Neutrophil (primary cell): ENCODE measurements around the gene ACTR3C.
A peak's percentile ranks its signal among the peaks of the same experiment; 100 is the strongest.

ENCODE experiments used
- H3K27ac ChIP-seq: fragments of 200-600 bp; sonication (generic); 2 replicates; pipeline ENCODE4 v1.5.1; 2016; ENCODE audit warnings: mild to moderate bottlenecking, moderate library complexity
- H3K27me3 ChIP-seq: fragments of 200-600 bp; sonication (generic); 2 replicates; pipeline ENCODE4 v1.6.0; 2016; ENCODE audit warnings: mild to moderate bottlenecking
- H3K36me3 ChIP-seq: fragments of 200-600 bp; sonication (generic); 2 replicates; pipeline ENCODE4 v1.5.1; 2017
- H3K4me1 ChIP-seq, 2 experiments: fragments of 200-600 bp in 1 of 2; sonication (generic) in 1 of 2; 1 replicate in 1 of 2; 2 replicates in 1 of 2; pipeline versions ENCODE4 v1.5.1 to v1.6.1; 2013 to 2016; ENCODE audit warnings: low read depth in 1 of 2, low read length in 1 of 2, mild to moderate bottlenecking in 1 of 2, moderate library complexity in 1 of 2; ENCODE audit not compliant: control insufficient read depth in 1 of 2, insufficient read depth in 1 of 2
- H3K4me3 ChIP-seq, 2 experiments: fragments of 200-600 bp in 1 of 2; sonication (generic) in 1 of 2; 1 replicate in 1 of 2; 2 replicates in 1 of 2; pipeline ENCODE4 v1.5.1; 2013 to 2016; ENCODE audit warnings: low read depth in 1 of 2, low read length in 1 of 2, mild to moderate bottlenecking in 1 of 2, moderate library complexity in 1 of 2
- H3K9me3 ChIP-seq: fragments of 200-600 bp; sonication (generic); 2 replicates; pipeline ENCODE4 v1.5.1; 2016
- CTCF ChIP-seq: fragments of 200-600 bp; sonication (generic); IDR thresholded peaks from 2 replicates; pipeline ENCODE4 v1.5.1; 2016; ENCODE audit warnings: antibody characterized with exemption

The ACTR3C gene

DNA sequence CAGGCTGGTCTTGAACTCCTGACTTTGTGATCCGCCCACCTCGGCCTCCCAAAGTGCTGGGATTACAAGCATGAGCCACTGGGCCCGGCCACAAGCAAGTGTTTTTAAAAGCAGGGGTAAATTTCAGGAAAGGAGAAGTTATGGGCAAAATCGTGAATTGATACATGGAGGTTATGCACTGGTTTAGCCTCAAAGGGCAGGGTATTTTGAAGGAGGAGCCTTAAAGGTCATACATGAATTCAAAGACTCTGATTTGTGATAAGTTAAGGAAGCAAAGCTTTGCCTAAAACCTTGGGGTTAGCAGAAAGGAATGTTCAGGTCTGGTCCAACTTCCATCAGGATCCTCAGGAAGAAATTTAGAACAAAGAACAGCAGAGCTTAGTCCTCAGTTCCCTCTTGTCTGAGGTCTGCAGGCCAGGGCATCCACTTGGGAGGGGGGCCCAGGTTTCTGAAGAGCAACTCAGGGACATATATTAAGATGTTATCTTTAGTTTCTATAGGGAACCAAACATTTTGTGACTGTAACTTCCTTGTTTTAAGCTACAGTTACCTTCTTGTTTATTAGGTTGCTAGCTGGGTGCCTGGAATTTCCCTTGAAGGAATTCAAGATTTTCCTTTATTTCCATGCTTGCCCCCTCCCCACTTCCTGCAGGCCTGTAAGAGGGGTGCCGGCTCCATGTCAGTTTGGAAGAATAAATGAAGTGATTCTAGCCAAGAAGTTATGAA, 42.5 kb upstream of the ACTR3C start:
- Histone ChIP-seq H3K27ac (peak overlapping the region; percentile 78), H3K4me3 (no peak overlapping the region), H3K9me3 (no peaks in the 10 kb centered on the region), H3K4me1 (peaks cover 63 to 66% of the 10 kb centered on the region in 2 experiments), H3K27me3 (no peaks in the 10 kb centered on the region), H3K36me3 (no peaks in the 10 kb centered on the region)
- no peak for TF ChIP-seq CTCF

GRCh38 chr7:150365194-150365593, 41.8 kb upstream of the ACTR3C start:
- no peak for TF ChIP-seq CTCF
- peak overlapping the region; percentile 78 for H3K27ac ChIP-seq

DNA sequence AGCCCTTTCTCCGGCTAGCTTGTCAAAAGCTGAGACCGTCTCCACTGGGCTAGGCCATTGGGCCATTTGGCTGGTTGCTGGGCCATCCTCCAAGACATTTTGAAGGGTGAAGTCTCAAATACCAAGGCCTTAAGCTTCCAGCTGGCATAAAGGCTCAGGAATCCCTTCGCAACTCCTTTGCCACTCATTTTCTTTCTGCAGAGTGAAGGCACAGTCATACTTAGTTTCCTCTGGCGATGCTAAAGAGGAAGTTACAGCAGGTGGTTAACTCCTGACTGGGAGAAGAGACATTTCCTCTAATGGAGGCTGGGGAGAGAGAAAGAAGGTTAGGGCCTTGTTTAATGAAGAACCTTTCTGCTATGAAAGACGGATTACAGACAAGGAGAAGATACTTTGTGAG, 40.5 kb upstream of the ACTR3C start:
- TF ChIP-seq CTCF = no peak
- H3K4me3 ChIP-seq = peak overlapping the region; percentile 29 to 32
- H3K36me3 ChIP-seq = no peaks in the 10 kb centered on the region
- H3K27ac ChIP-seq = peak overlapping the region; percentile 78
- no peaks in the 10 kb centered on the region for H3K9me3 ChIP-seq
- peaks cover 45 to 48% of the 10 kb centered on the region in 2 experiments for H3K4me1 ChIP-seq
- H3K27me3 ChIP-seq = no peaks in the 10 kb centered on the region

More at GRCh38 chr7:150365194-150365593, 41.8 kb upstream of the ACTR3C start:
- H3K9me3 ChIP-seq = no peaks in the 10 kb centered on the region
- H3K36me3 ChIP-seq = no peaks in the 10 kb centered on the region
- no peaks in the 10 kb centered on the region for H3K27me3 ChIP-seq
- H3K4me3 ChIP-seq = no peak overlapping the region
- peaks cover 57 to 60% of the 10 kb centered on the region in 2 experiments for H3K4me1 ChIP-seq

DNA sequence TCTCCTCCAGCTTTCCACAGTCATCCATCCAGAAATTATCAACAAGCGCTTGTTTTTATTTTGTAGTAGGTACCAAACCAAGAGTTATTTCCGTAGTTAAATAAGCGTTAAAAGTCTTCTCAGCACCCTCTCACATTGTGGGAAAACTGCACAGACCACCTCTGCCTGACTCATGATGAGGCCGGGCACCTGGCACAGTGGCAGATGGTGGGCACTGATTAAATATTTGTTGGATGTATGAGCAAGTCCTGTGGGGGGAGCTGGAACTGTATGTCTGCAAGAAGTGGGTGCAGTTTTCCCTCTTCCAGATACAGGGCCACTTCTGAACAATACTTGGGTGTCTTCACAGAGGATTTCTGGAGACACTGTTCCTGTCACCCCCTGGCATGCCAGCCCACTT, 40.0 kb upstream of the ACTR3C start:
- no peaks in the 10 kb centered on the region for H3K27me3 ChIP-seq
- no peak for TF ChIP-seq CTCF
- H3K9me3 ChIP-seq = no peaks in the 10 kb centered on the region
- H3K36me3 ChIP-seq = no peaks in the 10 kb centered on the region
- peak overlapping the region; percentile 78 for H3K27ac ChIP-seq
- H3K4me3 ChIP-seq = peak overlapping the region; percentile 29 to 32
- H3K4me1 ChIP-seq = peaks cover 45 to 47% of the 10 kb centered on the region in 2 experiments

DNA sequence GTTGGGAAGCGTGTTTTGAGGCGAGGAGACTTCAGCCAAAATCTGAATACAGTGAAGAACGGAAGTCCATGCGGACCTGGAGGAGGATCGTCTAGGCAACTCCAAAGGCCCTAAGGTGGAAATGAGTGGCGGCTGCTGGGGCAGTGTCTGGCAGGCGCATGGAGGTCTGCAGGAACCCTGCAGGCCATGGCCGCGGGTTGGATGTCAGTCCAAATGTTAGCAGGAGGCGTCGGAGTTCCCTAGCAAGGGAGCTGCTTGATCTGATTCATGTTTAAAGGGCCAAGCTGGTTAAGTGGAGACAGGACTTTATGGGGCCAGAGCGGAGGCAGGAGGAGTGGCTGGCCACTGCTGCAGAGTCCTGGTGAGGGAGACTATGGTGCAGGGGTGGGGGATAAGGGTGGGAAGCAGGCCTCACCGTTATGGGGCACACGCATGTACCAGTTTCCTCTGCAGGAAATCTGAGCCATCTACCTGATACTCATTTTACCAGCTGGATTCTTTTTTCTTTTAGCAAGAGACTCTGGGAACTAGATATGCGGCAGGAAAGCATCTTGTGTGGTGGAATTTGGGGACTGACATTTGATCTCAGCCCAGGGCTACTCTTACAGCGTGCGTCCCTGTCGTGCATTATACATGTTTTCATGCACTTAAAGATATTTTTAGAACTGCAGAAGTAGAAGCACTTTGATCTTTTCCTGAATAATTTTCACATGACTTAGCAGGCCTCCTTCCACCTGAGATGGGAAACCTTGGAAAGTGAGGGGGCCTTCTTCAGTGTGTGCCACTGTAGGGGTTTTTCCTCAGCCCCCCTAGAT, 38.7 kb upstream of the ACTR3C start:
- TF ChIP-seq CTCF = no peak
- H3K4me3 ChIP-seq = no peak overlapping the region
- H3K36me3 ChIP-seq = no peaks in the 10 kb centered on the region
- H3K27ac ChIP-seq = no peak overlapping the region
- no peaks in the 10 kb centered on the region for H3K9me3 ChIP-seq
- peaks cover 35 to 36% of the 10 kb centered on the region in 2 experiments for H3K4me1 ChIP-seq
- no peaks in the 10 kb centered on the region for H3K27me3 ChIP-seq
